Stimulated activated CD8-positive, alpha-beta memory T cell treated with anti-CD3 and anti-CD28 coated beads, Interleukin-2, amount 100 ng/mL, for 1 hour (primary cell): ENCODE data around the gene GPR161.
"Not testable (repeated sequence)": the region's sequence is repeated elsewhere in the genome, so short reads cannot be mapped to it uniquely, and the experiment has no call there.

Experiments
- DNase-seq, 2 donors: peaks; one replicate each; pipeline ENCODE4 v3.0.0-alpha.2; 2020; ENCODE audit warnings: low read depth in 2 of 2

Gene GPR161

GRCh38 chr1:168087696-168088095 is 49.0 kb downstream of the GPR161 start:
- no peak for DNase-seq

DNA sequence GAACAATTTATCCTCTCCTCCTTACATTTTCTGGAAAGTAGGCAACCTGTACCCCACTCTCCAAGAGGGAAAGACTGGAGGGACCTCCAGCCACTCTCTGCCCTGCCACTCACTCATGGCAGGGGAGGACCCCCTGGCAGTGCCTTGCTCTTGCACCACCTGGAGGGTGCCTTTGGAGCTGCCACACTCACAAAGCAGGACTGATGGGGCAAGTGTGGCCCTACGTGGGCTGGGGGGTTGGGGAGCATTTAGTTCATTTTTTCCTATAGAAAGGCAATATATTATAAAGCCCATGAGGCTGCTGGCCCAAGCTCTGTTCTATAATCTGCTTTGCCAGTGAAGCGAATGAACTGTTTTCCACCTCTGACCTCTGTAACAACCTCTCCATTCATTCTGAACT is 50.3 kb downstream of the GPR161 start:
- DNase-seq, result no peak

DNA sequence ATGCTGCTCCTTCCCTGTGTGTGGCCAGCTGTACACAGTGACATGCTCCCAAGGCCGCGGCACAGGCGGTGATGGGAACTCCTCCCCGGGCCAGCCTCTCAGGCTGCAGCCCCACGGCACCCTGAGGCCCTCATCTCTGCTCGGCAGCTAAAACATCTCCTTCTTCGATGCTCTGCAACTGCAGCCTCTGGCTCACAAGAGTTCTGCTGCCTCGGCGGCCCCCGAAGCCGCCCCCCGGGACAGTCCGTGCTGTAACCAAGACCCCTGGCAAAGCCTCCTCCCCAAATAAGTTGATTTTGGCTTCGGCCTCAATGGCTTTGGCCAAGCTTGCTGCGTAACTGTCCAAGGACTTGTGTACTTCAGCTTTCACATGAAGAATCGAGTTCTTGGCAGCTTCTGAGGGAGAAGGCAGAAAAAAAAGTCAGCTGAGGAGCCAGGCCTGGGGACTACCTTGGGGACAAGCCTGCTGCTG is 51.3 kb downstream of the GPR161 start:
- DNase-seq, result no peak

GRCh38 chr1:168084396-168085231 is 52.1 kb downstream of the GPR161 start:
- DNase-seq, result peak; percentile 27 to 37

DNA sequence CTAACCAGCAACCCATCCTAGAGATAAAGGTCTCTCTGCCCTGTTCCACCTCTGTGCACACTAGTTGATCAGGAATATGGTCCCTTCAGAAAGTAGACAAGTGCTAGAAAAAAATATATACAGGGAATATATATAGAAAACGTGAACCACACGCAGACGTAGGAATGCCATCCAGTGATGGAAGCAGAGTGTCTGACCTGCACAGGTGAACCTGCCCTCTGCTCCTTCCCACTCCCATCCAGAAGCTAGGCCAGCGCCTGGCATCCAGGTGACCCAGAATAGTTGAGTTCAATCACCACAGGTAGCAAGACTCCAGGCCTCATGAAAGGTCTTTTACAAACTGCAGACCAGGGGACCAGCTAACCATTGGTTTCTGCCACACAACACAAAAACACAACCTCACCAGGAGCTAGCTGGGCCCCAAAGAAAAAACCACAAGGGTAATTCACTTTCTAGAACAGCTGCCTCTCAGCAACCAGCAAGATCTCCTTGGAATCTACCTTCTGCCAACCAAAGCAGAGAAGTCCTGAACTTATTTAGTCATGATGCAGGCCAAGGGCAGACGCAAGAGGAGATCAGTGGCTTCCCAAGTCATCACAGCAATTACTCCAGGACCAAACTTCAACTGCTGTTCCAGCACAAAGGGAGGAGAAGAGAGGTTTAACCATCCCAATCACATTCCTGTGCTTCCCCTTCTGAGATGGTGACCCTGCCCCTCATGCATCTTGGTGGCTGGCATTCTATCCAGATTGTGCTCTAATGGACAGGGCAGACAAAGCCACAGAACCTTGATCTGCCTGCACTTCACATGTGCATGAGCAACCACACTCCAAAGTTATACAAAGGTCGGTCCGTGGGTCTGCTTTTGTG is 53.0 kb downstream of the GPR161 start:
- DNase-seq, result no peak

GRCh38 chr1:168082008-168082876 is 54.5 kb downstream of the GPR161 start:
- DNase-seq, result peak; percentile 13 to 36

DNA sequence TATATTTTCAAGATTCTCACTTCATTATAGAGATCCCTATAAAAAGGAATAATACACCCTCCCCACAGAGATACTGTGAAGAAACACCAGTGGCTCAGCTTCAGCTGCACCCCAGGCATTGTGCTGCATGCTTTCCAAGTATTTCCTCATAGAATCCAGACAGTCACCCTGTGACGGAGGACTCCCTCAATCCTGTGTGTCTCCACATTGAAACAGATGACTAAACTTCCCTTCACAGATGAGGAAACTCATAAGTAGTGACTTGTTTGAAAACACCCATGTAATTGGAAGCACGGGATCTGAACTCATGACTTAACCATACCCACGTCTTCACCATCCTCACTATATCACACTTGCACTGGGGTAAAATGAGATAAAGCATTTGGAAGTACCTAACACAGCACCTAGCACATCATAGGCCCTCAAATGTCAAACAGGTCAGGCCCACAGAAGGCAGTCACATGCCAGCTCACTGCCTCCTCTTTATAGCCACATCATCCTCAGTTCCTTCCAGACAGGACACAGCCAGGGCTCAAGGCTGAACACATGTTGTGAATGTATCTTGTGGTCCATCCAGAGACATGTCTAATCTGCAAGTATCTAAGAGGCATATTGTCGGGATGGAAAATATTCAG is 55.2 kb downstream of the GPR161 start:
- DNase-seq, result no peak

DNA sequence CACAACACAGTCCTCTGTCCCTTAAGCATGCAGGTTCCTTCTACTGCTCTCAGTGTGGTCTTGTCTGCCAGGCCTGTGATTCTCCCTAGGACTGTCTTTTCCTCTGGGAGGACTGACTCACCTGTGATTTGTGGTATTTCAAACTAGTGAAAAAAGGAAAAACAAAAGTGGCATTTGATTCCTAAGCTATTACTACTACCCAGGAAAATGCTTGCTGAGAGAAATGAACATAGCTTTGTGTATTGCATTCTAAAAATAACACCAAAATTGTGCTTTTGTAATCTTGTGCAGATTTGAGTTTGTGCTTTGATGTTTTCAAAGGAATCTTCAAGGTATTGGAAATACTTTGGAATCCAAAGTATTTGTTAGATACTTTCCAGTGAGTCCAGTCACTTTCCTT is 57.0 kb downstream of the GPR161 start:
- no peak for DNase-seq

DNA sequence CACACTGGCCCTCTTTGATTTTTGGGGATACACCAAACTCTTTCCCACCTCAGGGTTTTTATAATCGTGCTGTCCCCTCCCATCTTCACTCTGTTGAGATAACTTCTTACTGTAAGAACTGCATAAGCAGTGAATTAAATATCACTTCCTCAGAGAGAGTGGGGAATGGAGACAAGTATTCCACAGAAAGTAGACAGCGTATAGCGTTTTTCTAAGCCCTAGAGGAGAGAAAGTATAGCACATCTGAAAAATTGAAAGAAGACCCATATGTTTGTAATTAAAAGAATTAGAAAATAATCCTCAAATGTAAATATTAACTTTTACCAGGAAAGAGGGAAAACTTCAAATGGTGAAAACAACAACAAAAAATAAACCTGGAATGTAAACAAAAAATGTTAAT is 67.3 kb downstream of the GPR161 start:
- no peak for DNase-seq

- DNase-seq, result no peak
These were observed 71.2 kb downstream of the GPR161 start for GRCh38 chr1:168065506-168065905.

DNA sequence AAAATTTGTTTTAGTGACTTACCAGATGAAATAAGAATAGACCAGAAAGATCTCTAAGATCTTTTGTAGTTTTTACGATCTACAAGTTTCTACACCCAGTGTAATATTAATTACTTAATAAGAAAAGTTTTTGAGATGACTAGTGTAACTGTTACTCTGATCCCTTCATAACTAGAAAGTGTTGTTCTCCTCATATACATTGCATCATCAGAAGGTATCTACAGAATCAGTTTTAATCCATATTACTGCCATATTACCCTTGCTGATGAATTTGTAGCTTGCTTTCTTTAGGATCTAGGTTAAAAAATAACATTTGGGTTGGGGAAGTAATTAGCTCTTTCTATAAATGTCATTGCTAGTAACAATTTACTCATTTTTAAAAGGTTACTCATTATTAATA is 72.5 kb downstream of the GPR161 start:
- DNase-seq, result no peak

- no peak for DNase-seq
These were observed 78.8 kb downstream of the GPR161 start for GRCh38 chr1:168057921-168058320.

DNA sequence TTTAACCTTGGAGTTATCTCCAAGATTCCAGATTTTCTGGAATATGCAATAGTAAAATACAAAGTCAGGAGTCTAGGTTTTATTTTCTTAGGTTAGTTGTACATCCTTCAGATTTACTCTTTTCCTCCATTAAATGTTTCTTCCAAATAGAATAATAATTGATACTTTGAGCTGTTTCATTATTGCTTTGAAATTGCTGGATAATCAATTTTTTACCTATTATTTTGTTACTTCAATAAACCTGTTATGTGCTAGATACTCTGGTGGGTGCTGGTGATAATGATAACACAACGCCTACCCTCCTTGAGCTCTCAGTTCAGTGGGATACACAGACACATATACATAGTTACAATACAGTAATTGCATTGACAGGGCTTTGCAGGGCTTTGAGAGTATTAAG is 79.4 kb downstream of the GPR161 start:
- DNase-seq, result no peak

DNA sequence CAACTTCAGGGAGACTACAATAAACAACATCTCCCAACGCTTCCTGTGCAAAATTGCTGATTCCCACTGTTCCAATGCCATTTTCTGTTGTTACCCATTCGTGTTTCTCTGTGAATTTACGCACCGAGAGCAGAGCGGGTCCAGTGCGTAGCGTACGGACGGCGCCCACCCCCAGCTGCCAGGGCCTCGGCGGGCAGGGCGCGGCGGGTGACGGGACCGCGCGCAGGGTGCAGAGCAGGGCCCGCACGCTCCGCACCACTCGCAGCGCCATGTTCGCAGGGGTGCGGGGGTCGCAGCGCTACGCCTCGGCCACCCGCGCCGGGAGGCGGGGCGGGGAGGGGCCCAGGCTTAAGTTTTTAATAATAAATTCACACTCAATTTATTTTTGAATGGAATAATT is 80.6 kb downstream of the GPR161 start:
- not testable (repeated sequence) for DNase-seq

GRCh38 chr1:168054117-168054516 is 82.6 kb downstream of the GPR161 start:
- no peak for DNase-seq

GRCh38 chr1:168053681-168054080 is 83.0 kb downstream of the GPR161 start:
- no peak for DNase-seq

- DNase-seq, result no peak
These were observed 85.8 kb downstream of the GPR161 start for GRCh38 chr1:168050880-168051279.

- DNase-seq, result no peak
These were observed 86.4 kb downstream of the GPR161 start for GRCh38 chr1:168050307-168050706.

DNA sequence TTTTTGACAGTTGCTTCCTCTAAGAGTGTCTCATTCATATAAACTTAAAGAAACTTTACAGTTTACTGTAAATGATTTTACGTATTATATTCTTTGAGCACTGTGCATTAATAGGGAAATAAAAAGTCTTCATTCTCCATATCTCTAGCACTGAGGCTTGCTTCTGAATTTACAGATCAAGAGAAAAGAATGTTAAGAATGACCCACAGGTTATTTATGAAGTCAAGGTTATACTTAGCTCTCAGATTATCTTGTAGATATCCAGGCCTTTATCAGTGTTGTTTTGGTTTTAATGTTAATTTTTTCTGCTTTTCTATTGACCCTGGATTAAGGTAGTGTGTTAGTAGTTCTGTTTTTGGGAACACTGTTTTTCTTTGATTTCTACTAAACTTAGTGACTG is 91.4 kb downstream of the GPR161 start:
- DNase-seq, result no peak

- no peak for DNase-seq
These were observed 94.4 kb downstream of the GPR161 start for GRCh38 chr1:168042362-168042761.

DNA sequence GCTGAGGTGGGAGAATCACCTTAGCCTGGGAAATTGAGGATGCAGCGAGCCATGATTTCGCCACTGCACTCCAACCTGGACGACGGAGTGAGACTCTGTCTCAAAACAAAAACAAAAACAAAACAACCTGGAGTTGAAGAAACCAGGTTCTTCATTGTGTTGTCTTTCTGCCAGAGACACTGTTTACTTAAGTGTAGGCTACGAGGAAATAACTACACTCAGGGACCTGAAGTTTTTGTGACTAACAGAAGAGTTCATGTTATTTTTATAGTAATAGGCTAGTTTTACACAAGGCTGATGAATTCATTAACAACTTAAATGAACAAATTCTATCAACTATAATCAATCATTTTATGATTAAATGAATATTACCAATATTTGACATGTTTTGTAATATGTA is 101.4 kb downstream of the GPR161 start:
- no peak for DNase-seq
